GM21447 (cell line): ENCODE data around the gene TRANK1.

Experiments used
- ATAC-seq: cut with Tn5 transposase; IDR thresholded peaks from one replicate; pipeline ENCODE4 v1.9.1; 2021; ENCODE audit not compliant: unreplicated experiment

The TRANK1 gene

DNA sequence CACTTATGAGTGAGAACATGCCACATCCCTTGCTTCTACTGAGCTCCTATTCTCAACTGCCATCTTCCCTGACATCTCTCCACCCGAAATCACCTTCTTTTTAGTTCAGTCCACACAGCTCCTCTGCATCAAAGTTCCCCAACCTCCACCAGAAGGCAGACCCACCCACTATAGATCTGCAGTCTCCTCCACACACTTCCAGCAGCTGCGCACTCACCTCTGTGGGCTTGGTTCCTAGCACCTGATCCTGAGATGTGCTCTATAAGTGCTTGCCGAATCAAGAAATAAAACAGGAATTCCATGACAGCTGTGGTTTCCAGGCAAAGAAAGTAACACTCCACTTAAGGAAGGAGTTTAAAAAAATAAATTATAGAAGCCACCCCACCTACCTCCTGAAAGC is 85.4 kb downstream of the TRANK1 start:
- no peak for ATAC-seq

DNA sequence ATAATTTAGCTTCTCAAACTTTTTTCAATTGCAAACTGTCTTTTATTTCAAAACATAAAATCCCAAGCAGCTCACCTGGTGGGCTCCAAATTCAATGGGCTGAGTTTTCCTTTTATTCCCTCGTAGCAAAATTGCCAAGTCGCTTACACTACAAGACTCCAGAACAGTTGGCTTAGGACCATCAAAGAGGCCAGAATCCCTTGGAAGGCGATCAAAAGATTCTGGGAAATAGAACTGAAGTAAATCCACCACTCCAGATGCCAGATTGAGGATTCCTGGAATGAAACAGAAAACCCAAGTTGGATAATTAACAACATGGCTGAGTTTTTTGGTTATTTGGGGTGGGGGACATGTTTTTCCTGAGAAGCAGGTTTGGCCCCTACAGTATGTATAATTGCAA is 92.8 kb downstream of the TRANK1 start:
- no peak for ATAC-seq

DNA sequence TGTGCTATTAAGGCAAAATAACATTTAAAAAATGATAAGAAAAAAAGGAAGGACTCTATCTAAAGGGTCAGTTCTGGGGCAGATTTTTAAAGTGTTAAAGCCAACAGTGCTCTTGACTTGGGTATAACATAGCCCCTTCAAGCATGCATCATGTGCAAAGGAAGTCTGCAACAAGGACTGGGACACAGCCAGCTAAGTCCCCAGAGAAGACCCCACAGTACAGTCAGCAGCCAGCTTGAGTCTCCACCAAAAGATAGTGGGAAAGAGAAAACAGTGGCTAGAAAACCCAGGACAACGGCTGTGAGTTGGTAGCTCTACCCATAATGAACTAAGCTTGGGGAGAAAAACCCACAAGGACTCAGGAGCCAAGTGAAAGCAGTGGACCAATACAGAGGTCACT is 94.1 kb downstream of the TRANK1 start:
- no peak for ATAC-seq

DNA sequence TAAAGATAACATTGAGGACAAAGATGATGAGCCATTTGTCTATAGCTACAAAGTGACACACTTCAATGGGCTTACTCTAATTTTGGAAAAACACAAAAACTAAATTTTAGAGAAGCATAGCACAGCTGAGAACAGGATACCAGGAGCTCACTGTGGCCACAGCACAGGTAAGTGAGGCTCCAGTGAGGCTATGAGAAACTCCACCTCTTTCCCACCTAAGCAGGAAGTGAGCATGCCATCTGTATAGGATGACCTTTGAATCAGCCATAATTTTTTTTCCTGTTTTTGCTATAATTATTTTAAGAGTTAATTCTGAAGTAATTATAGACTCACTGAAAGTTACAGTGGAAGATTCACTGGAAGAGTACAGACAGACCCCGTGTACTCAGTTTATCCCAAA is 98.4 kb downstream of the TRANK1 start:
- no peak for ATAC-seq

DNA sequence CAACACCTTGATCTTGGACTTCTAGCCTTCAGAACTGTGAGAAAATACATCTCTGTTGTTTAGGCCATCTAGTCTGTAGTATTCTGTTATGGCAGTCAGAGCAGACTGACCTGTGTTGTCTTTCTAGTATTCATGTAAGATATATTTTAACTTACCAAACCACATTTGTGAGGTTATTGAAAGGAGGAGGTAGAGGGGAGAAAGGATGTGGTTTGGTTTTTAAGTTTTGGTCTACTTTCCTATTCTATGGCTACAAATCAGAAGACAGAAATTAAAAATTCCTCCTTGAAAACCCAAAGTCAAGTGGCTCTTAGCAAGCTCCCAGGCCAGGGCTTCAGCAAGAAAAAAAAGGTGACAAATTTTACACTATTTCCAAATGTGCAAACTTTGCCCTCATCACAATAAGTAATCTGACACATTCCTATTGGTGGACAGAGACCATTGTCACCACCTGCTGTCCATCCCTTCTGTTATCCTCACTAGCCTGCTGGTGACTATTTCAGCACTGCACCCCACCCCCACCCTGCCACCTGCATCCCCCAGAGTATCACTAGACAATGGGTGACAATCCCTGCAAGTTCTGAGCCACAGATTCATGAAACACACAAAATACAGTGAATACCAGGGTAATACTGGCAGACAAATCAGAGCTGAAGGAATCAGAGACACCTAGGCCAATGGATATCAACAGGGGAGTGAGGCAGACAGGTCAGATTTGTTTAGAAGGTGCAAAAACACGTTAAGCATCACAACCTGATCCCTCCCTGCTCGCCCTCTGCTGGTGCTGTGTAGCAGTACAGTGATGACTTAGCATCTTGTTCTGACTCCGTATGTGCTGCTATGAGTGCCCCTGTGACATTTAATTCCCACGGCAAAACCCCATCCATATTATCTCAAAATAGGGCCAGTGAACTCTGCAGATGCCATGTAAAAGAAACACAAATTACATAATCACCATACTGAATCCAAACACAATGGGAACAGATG is 101.5 kb downstream of the TRANK1 start:
- ATAC-seq: peak; percentile 86

DNA sequence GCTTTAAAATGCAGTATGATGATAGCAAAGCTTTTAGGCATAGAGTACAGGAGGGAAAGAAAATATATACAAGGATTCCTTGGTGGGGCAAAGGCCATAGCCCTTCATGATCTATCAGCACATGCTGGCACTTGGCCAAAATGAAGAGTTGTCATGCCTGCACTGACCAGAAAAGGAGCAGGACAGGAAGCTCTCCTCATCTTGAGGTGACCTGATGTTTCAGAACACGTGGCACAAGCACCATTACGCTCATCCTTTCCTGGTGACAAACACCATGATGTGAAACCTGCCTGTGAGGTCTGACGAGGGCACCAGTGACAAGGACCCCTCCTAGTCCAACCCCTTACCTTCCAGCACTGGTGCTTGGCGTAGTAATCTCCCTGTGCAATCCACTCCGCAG is 102.6 kb downstream of the TRANK1 start:
- no peak for ATAC-seq

DNA sequence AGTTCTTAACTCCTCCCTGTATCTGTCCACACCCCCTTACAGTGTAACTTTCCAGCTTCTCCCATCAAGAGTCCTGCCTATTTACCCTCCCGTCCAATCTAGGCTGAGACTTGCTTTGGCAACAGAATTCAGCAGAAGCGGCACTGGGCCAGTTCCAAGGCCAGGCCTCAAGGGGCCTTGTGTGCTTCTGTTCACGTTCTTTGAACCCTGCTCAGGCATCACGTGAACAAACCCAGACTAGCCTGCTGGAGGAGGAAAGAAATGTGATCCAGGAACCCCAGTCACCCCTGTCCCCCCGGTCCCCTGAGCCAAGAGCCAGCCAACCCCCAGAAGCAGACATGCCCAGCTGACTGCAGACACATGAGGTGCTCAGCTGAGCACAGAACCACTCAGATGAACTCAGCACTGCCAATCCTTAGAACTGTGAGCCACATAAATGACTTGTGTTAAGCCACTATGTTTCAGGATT is 104.4 kb downstream of the TRANK1 start:
- ATAC-seq: no peak

DNA sequence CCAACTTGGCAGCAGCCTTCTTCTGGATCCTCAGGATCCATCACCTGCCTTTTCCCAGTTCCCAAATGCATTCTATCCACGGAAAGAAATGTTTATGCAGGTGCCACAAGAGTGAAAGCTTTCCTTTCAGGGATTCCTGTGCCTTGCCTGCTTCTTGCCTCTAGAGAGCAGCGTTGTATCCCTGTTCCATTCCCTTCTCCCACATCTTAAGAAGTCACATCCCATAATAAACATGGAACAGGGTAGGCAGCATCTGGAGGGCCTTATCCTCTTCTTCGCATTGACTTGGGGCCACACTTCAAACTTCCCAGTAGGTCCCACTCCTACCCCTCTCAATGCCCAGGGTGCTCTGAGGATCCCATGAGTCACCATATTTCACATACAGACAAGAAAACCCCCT is 107.8 kb downstream of the TRANK1 start:
- ATAC-seq: no peak

DNA sequence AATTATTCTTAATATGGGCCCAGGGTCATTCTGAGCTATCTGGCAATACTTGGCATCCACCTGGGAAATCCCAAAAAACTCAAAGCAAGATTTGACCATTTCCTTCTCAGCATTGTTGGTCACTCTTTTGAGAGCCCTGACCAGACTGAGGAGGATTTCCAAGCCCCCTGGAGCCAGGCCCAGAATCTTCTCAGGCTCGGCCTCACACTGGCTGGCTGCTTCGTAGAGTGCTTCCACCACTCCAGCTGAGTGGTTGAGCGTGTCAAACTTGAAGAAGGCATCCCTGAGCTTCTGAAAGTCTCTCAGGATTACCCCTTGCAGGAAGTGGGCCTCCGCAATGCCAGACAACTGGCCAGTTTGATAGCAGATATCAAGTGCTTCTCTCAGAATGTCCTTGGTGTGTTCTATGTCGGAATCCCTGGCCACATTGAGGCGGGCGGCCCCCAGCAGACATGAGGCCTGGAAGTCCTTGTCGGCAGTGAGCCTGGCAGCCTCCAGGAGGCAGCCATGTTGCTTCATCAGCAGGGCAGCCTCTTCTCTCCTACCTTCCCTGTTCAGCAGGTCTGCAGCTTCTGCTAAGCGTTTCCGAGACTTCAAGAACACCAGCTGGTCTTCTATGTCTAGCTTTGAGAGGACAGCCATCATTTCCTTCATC is 111.6 kb downstream of the TRANK1 start:
- ATAC-seq: no peak

DNA sequence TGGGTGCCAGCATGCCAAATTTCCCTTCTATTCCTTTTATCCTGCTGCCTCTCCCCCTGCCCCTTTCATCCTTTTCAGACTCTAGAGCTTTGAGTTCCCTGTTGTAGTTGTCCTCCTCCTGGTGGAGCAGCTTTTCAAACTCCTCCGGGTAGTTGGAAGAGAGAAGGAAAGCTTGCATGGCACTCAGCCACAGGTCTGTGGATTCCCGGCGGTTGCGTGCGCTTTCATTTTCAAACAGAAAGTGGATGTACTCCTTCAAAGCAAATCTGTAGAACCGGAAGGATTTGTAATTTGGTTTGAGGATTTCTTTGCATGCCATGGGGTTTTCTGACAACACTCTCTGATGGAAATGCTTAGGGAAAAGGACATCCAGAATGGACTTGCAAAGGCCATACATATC is 112.4 kb downstream of the TRANK1 start:
- ATAC-seq: no peak

DNA sequence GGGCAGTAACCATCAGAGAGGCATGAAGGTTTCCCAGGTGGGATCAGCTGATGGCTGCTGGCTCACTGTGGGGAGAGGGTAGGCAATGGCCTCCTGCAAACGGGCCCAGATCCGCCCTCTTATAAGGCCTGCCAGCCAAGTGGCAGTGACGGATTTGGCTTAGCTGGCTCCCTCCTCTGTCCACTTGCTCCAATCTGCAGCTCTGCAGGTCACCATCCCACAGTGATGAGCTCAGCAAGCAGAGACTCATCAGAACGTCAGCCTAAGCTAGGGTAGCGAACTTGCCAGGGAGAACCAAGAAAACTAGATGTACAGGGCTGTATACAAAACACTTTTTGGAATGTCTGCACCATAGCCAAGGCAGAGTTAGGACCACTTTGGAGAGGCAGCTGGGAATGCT is 117.7 kb downstream of the TRANK1 start:
- ATAC-seq: no peak

DNA sequence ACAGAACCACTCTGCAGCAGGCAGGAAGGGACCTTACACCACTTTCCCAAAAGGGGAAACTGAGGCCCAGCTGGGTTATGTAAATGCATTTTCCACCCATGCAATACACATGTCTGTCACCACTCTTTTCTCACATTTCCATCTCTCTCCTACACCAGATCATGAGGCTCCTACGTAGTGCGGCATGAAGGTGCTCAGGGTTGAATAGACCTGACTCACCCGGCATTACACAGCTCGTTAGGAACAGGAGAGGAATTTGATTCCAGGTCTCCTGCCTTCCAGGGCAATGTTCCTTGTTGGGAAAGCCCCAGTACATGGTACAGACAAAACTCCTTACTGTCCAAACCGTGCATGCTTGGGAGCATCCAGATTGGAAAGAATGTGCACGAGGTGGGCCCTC is 118.6 kb downstream of the TRANK1 start:
- no peak for ATAC-seq

DNA sequence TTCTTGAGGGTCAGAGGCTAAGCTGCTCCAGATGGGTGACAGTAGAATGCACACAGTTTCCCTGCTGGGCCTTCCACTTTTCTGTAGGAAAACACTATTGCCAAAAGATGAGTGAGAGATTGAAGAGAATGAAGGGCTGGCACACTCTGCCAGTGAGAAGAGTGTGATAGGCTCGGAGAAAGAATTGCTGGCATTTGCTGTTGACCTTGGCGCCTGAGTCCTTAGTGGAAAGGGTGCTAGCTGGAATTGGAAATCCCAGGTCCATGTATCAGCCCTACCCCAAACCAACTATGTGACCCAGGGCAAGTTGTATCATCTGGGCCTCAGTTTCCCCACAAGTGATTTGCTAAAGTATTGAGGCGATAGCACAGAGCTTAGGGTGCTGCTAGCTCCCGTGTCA is 120.4 kb downstream of the TRANK1 start:
- ATAC-seq: no peak

DNA sequence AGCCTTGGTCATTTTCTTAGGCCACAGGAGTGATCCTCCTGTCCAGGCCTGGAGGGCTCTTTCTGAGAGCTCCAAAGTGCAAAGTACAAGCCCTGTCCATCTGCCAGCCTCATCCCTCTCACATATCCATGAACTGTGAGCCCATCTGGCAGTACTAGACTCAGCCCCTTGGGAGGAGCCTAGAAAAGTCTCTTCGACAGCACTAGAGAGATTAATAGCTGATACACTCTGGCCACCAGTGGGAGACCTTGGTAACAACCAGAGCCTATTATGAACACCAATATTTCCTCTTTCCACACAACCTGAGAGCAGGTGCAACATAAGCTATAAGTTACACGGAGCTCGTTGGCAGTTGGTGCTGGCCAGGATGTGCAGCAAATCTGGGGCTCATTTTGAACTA is 121.0 kb downstream of the TRANK1 start:
- ATAC-seq: no peak

DNA sequence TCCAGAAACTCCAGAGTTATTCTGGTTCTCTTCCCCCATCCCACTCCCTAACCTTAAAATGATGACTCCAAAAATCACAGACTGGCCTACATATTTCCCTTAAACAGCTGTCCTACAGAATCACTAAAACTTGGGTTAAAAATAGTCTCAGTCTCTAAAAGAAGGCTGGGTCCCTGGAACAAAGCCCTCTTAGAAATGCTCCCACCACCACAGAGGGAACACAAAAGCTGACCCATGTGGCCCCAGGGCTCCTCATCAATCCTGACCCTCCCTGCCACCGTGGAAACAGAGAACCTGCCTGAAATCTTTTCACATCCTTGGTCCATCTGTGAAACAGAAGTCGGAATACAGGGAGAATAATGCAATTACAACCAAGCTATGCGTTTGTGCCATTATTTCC is 124.8 kb downstream of the TRANK1 start:
- ATAC-seq: no peak

DNA sequence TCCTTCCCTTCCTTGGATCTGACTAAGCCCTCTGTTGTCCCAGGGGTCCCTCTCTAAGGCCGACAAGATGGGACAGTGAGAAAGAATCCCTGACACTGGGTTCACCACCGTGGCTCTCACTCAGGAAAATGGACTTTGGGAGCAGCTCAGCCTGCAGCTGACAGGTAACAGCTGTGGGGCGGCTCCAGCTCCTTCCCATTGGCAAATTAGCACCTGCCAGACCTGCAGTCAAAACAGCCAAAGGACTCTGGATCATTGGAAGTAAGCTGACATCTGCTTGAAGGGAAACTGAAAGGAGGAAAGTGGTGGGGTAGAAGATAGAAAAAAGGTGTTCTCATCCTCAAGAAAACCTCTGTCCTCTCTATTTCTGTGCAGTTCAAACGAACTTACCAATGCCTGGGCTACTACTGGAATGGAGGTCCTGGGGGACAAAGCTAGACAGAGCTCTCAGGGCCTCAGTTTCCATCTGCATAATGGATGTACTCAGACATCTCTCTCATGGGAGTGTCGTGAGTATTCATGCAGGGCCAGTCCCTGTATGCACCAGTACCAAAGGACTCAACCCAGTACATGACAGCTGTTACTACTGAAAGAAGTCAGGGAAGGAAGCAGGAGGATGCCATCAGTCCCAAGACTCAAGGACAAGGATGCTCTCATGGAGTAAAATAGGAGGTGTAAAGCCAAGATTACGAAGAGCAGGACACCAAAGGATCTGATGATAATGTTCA is 126.9 kb downstream of the TRANK1 start:
- ATAC-seq: no peak

DNA sequence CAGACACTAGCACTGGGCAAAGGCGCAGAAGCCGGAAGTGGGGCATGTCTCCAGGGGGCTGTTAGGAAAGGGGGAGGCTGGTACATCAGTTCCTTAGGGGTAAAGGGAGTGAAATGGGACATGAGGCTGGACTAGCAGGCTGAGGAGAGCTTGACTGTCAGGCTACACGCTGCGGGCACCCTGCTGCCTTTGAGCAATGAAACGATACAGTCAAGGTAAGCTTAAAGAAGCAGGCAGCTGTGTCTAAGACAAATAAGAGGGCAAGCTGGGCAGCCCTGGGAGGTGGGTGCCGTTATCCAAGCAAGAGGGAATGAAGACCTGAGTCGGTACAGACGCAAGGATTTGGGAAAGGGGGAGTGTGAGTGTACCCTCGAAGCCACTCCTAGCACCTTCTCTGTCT is 129.5 kb downstream of the TRANK1 start:
- ATAC-seq: no peak

DNA sequence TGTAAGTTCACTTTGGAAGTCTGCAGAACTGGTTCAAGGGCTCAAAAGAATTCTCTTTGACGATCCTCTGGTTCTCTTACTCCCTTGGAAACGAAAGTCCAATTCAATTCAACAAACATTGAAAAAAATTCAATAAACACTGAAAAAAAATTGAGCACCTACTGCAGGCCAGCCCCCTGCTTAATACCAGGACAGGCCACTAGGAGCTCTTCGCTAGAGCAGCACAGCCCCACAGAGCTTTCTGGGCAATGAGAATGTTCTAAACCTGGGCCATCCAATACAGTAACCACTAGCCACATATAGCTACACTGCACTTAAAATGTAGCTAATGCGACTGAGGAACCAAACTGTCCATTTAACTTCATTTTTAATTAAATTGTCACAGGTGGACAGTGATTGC is 130.1 kb downstream of the TRANK1 start:
- ATAC-seq: no peak

DNA sequence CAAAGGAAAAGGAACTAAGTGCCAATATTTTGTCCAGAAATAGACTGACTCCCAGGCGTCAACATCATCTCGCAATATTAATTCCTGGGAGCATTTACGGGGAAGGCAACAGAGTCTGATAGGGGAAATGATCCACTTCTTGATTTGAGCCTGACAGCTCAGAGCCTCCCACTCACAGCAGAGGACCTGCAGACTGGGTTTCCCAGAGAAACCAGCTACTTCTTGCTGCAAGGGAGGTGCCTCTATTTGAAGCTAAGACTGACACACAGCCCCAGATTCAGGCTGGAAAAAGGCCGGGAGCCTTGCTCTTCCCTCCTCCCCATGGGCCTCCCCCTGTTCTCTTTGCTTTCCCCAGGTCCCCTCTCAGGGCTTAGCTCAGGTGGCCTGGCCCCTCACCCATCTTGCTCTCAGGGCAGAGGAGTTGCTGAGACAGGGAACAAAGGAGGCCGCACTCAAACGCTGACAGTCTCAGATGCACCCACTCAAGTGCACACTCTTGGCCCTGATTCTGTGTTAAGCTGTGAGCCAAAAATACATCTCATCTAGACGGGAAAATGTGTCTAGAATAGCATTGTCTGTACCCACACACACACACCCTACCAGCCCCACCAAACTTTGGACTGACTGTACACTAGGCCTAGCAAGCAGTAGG is 130.7 kb downstream of the TRANK1 start:
- no peak for ATAC-seq

DNA sequence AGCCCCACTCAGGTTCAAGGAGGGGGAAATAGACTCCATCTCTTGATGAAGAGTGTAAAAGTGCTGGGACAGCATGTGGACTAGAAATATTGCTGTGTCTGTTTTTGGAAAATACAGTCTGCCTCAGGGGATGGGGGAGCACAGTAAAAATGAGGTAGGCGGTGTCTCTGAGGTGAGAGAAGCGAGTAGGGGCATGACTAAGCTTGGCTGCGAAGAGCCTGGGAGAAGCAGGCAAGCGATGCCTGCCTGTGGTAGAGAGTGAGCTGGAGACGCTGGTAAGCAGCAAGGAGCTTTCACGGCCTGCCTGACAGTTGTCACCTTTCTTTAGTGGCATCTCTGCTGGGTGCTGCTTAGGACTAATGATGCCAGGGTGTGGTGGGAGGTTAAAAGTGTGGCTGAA is 131.5 kb downstream of the TRANK1 start:
- no peak for ATAC-seq

DNA sequence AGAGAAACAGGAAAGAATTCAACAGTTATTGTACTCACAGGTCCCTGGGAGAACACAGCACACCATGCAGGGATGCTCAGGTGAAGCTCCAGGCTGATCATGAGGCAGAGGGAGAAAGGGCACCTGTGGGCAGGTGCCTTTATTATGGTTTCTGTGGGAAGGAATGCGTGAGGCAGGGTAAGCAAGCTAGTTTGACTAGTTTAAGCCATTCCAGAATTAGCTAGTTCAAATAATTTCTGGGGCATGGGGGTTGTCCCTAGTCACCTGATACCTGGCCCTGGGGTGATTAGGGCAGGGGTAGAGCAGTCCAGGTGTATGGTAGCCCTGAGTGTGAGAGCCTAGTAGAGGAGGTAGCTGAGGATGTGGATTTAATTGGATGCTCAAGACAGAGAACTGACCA is 132.6 kb downstream of the TRANK1 start:
- no peak for ATAC-seq
